Neural crest cell (in vitro differentiated cells): ENCODE results near the gene MLYCD. TPM values are rescaled to one million over a fixed set of nuclear protein-coding genes. Genes with fewer than 3 reads are reported as not detected.

Source experiments
- DNase-seq: peaks from one replicate; pipeline ENCODE4 v3.0.0; 2021; ENCODE audit warnings: low read depth, mixed read lengths, low spot score
- H3K27ac Mint-ChIP-seq: one replicate; pipeline ENCODE4 v1.8.0; 2021; ENCODE audit warnings: mild to moderate bottlenecking, mixed read lengths; ENCODE audit not compliant: unreplicated experiment
- H3K27me3 Mint-ChIP-seq: 2 replicates; pipeline ENCODE4 v1.8.0; 2021; ENCODE audit warnings: low read depth, mild to moderate bottlenecking, mixed read lengths
- H3K36me3 Mint-ChIP-seq: 2 replicates; pipeline ENCODE4 v1.8.0; 2021; ENCODE audit warnings: low read depth, mild to moderate bottlenecking, mixed read lengths
- H3K4me1 Mint-ChIP-seq: 2 replicates; pipeline ENCODE4 v1.8.0; 2021; ENCODE audit warnings: mixed read lengths
- H3K4me3 Mint-ChIP-seq: one replicate; pipeline ENCODE4 v1.8.0; 2021; ENCODE audit warnings: mild to moderate bottlenecking, mixed read lengths
- H3K9me3 Mint-ChIP-seq: 2 replicates; pipeline ENCODE4 v1.8.0; 2021; ENCODE audit warnings: mixed read lengths
- total RNA-seq: library from RNA; stranded (reverse); gene quantifications from 2 replicates; pipeline ENCODE4 v1.2.1, GENCODE V29; 2021
- TF ChIP-seq, protein P1 (sequence below): fragments of 200-600 bp; sonication (generic); conservative IDR thresholded peaks from 2 replicates; pipeline ENCODE4 v1.5.0; 2021; ENCODE audit warnings: antibody characterized with exemption, mild to moderate bottlenecking

MLYCD gene
- total RNA-seq, 1 donor from 2014 or later: 5.2 TPM

DNA sequence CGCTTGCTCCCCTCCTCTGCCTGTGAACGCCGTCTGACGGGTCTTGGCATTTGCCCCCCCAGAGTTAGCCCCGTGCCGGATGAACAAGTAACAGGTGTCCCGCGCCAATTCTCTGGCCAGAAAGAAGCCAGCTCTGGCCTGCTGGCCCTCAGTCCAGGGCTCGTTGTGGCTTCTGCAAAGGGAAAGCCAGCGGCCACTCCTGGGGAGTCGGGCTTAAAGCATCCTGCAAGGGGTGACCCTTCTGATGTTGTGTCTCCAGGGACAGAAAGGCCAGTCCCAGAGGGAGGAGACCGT, 35.7 kb downstream of the MLYCD start:
- Mint-ChIP-seq H3K27ac (no peak overlapping the region), H3K27me3 (no peaks in the 10 kb centered on the region), H3K9me3 (no peaks in the 10 kb centered on the region), H3K4me3 (no peak overlapping the region), H3K4me1 (peaks cover 15% of the 10 kb centered on the region), H3K36me3 (peaks cover 3% of the 10 kb centered on the region)
- TF ChIP-seq, protein P1, sequence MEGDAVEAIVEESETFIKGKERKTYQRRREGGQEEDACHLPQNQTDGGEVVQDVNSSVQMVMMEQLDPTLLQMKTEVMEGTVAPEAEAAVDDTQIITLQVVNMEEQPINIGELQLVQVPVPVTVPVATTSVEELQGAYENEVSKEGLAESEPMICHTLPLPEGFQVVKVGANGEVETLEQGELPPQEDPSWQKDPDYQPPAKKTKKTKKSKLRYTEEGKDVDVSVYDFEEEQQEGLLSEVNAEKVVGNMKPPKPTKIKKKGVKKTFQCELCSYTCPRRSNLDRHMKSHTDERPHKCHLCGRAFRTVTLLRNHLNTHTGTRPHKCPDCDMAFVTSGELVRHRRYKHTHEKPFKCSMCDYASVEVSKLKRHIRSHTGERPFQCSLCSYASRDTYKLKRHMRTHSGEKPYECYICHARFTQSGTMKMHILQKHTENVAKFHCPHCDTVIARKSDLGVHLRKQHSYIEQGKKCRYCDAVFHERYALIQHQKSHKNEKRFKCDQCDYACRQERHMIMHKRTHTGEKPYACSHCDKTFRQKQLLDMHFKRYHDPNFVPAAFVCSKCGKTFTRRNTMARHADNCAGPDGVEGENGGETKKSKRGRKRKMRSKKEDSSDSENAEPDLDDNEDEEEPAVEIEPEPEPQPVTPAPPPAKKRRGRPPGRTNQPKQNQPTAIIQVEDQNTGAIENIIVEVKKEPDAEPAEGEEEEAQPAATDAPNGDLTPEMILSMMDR: no peak
- DNase-seq: no peak

DNA sequence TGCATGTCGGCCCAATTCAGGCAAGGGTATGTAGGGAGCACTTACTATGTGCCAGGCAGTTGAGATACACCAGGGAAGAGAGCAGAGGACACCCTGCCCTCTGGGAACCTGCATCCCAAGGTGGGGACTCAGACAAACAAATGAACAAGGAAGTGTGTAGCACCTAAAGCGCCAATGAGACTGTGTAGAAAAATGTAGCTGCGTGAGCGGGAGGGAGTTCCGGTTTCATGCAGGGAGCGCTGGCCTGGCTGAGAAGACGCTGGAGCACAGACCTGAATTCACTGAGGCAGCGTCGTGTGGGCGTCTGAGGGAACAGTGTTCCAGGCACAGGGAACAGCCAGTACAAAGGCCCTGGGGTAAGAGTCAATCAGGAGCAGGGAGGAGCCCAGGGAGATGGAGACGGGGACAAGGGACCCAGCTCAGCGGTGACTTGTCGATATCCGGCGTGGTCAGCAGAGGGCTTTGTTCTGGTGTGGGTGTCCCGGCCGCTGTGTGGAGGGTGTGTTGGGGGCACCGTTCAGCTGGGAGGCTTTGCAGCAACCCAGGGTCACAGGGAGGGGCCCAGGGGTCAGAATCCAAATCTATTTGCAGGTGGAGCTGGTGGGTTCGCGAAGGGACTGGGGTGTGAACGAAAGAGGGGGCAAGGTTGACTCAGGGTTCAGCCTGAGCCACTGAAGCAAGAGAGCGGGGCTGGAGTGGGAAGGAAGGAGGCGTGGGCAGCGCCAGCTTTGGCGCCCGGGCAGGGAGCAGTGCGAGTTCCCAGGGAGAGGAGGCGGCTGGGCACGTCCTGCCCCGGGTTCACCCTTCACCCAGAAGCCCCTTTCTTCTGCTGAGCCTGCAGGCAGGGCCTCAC, 36.3 kb downstream of the MLYCD start:
- Mint-ChIP-seq H3K9me3 (no peaks in the 10 kb centered on the region), H3K4me1 (peaks cover 16% of the 10 kb centered on the region), H3K36me3 (peaks cover 3% of the 10 kb centered on the region), H3K27ac (no peak overlapping the region), H3K4me3 (no peak overlapping the region), H3K27me3 (no peaks in the 10 kb centered on the region)
- DNase-seq: no peak
- TF ChIP-seq, protein P1: no peak

DNA sequence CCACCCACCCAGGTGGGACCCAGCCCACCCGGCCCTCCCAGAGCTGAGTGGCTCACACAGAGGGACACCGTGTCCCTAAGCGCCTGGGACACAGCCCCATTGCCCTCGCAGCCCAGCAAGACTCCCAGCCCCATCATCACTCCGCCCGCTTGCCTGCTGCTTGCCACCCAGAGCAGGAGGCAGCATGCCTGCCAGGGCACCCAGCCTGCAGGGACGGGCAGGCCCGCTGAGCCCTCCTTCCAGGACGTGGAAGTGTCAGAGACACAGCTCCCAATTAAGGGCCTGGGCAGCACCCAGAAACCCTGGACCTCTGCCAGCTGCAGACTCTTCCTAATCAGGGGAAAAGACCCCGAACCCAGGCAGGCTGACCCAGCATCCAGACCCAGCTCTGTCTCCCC, 36.9 kb downstream of the MLYCD start:
- H3K4me1 Mint-ChIP-seq: peaks cover 20% of the 10 kb centered on the region
- H3K9me3 Mint-ChIP-seq: no peaks in the 10 kb centered on the region
- H3K27ac Mint-ChIP-seq: no peak overlapping the region
- H3K4me3 Mint-ChIP-seq: no peak overlapping the region
- no peaks in the 10 kb centered on the region for H3K27me3 Mint-ChIP-seq
- no peak for DNase-seq
- TF ChIP-seq, protein P1: no peak
- H3K36me3 Mint-ChIP-seq: peaks cover 3% of the 10 kb centered on the region

DNA sequence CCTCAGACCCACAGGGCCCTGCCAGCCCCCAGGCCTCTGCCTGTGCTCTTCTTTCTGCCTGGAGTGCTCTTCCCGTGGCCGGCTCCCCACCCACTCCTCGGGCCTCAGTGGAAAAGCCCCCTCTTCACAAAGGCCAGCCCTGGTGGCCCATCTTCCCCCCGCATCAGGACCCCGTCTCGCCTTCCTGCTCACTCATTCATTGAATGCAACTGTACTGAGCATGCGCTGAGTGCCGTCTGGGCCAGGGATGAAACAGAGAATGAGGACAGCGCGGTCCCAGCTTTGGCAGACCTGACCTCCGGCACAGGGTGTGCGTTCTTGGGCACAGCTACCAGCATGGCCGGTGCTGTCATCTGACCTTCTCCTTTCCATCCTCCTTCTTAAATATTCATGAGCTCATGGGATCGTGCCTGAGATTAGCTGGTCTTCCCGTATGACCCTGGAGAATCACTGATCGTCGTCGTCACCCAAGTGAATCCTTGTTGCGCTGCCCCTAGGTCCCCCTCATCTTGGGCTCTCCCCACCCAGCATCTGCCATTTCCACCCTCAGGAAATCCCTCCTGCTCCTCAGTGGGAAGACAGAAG, 37.8 kb downstream of the MLYCD start:
- no peaks in the 10 kb centered on the region for H3K9me3 Mint-ChIP-seq
- H3K4me3 Mint-ChIP-seq: no peak overlapping the region
- no peak for DNase-seq
- H3K27ac Mint-ChIP-seq: no peak overlapping the region
- peaks cover 20% of the 10 kb centered on the region for H3K4me1 Mint-ChIP-seq
- H3K36me3 Mint-ChIP-seq: peaks cover 3% of the 10 kb centered on the region
- no peaks in the 10 kb centered on the region for H3K27me3 Mint-ChIP-seq
- TF ChIP-seq, protein P1: no peak

DNA sequence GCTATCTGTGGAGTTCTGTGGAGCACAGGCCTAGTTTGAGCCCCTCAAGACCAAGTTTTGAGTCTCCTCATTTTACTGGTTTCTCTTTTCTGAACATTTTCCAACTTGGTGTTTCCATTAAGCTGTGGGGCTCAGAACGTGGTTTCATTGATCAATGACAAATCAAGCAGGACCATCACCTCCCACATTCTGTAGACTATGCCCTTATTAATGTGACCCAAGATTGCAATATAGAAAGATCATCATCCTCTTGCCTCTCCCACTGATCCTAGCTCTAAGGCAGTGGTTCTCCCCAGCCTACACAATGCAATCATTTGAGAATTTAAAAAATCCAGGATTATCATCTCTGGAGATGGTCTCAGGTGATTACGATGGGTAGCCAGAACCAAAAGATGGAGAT, 38.4 kb downstream of the MLYCD start:
- Mint-ChIP-seq H3K9me3 (no peaks in the 10 kb centered on the region), H3K27ac (no peak overlapping the region), H3K36me3 (peaks cover 3% of the 10 kb centered on the region), H3K4me3 (no peak overlapping the region), H3K27me3 (no peaks in the 10 kb centered on the region), H3K4me1 (peaks cover 20% of the 10 kb centered on the region)
- no peak for DNase-seq
- TF ChIP-seq, protein P1: no peak
